HepG2 (cell line): ENCODE data around the gene DIPK1B. TPM values are rescaled to one million over a fixed set of nuclear protein-coding genes. Genes with fewer than 3 reads are reported as not detected.

Experiments
- ADNP ChIP-seq: sonication (generic); formaldehyde crosslinking; IDR thresholded peaks from 2 replicates; pipeline ENCODE4 v1.4.0; 2020; ENCODE audit warnings: missing genetic modification reagents
- ATRX ChIP-seq: sonication (generic); formaldehyde crosslinking; IDR thresholded peaks from 2 replicates; pipeline ENCODE4 v1.4.0; 2020; ENCODE audit warnings: missing genetic modification reagents, borderline replicate concordance
- CHCHD3 ChIP-seq: sonication (generic); formaldehyde crosslinking; IDR thresholded peaks from 2 replicates; pipeline ENCODE4 v1.8.0; 2022; ENCODE audit warnings: mild to moderate bottlenecking, missing genetic modification reagents, moderate library complexity
- EP300 ChIP-seq, 3 experiments: sonication (generic) in 1 of 3; formaldehyde crosslinking in 1 of 3; IDR thresholded peaks; 2 replicates each; pipeline versions ENCODE4 v1.5.1 to v1.6.1; 2011 to 2020; ENCODE audit warnings: low read depth in 2 of 3, low read length in 2 of 3, borderline replicate concordance in 1 of 3, improper control_type of control experiment in 1 of 3, mild to moderate bottlenecking in 1 of 3, missing genetic modification reagents in 1 of 3, moderate library complexity in 1 of 3
- HNF1B ChIP-seq: sonication (generic); formaldehyde crosslinking; IDR thresholded peaks from 2 replicates; pipeline ENCODE4 v1.5.1; 2020; ENCODE audit warnings: mild to moderate bottlenecking, moderate library complexity, missing genetic modification reagents
- KDM1A ChIP-seq: IDR thresholded peaks from 2 replicates; pipeline ENCODE4 v1.6.1; 2016; ENCODE audit warnings: missing compliant biosample characterization
- KDM2A ChIP-seq: sonication (generic); formaldehyde crosslinking; IDR thresholded peaks from 2 replicates; pipeline ENCODE4 v1.4.0; 2020; ENCODE audit warnings: low read depth, missing genetic modification reagents, borderline replicate concordance
- KDM5B ChIP-seq: sonication (generic); formaldehyde crosslinking; IDR thresholded peaks from 2 replicates; pipeline ENCODE4 v1.4.0; 2020; ENCODE audit warnings: missing genetic modification reagents, mild to moderate bottlenecking, borderline replicate concordance
- LCORL ChIP-seq, 2 experiments: fragments of 450-650 bp in 1 of 2; sonication (generic) in 1 of 2; formaldehyde crosslinking in 1 of 2; IDR thresholded peaks; 2 replicates each; pipeline versions ENCODE4 v1.5.0 to v1.6.1; 2017 to 2020; ENCODE audit warnings: antibody characterized with exemption in 1 of 2, missing genetic modification reagents in 1 of 2
- MTF2 ChIP-seq: sonication (generic); formaldehyde crosslinking; IDR thresholded peaks from 2 replicates; pipeline ENCODE4 v1.5.0; 2020; ENCODE audit warnings: missing genetic modification reagents, borderline replicate concordance
- MYC ChIP-seq: sonication (generic); formaldehyde crosslinking; IDR thresholded peaks from 2 replicates; pipeline ENCODE4 v1.9.0; 2021; ENCODE audit warnings: missing genetic modification reagents, borderline replicate concordance
- NCOR1 ChIP-seq: fragments of 200-600 bp; sonication (generic); IDR thresholded peaks from 2 replicates; pipeline ENCODE4 v1.7.0; 2017; ENCODE audit warnings: antibody characterized with exemption, low read length, borderline replicate concordance
- NFIB ChIP-seq: sonication (generic); formaldehyde crosslinking; IDR thresholded peaks from 2 replicates; pipeline ENCODE4 v1.9.0; 2021; ENCODE audit warnings: missing genetic modification reagents, mild to moderate bottlenecking, borderline replicate concordance
- SALL1 ChIP-seq: sonication (generic); formaldehyde crosslinking; IDR thresholded peaks from 2 replicates; pipeline ENCODE4 v1.8.0; 2022; ENCODE audit warnings: mild to moderate bottlenecking, missing genetic modification reagents
- SOX6 ChIP-seq, 2 experiments: fragments of 450-650 bp in 1 of 2; sonication (generic) in 1 of 2; formaldehyde crosslinking in 1 of 2; IDR thresholded peaks; 2 replicates each; pipeline versions ENCODE4 v1.4.0 to v1.6.1; 2017 to 2020; ENCODE audit warnings: antibody characterized with exemption in 1 of 2, mild to moderate bottlenecking in 1 of 2, missing genetic modification reagents in 1 of 2
- XRCC5 ChIP-seq: fragments of 200-400 bp; formaldehyde crosslinking; optimal IDR thresholded peaks from 2 replicates; pipeline ENCODE3; 2017; ENCODE audit warnings: mild to moderate bottlenecking, low read length
- ZMAT3 ChIP-seq: sonication (generic); formaldehyde crosslinking; conservative IDR thresholded peaks from 2 replicates; pipeline ENCODE4 v1.7.0; 2021; ENCODE audit warnings: missing genetic modification reagents
- ZNF264 ChIP-seq: sonication (generic); formaldehyde crosslinking; IDR thresholded peaks from 2 replicates; pipeline ENCODE4 v1.4.0; 2020; ENCODE audit warnings: missing genetic modification reagents
- ZNF383 ChIP-seq: sonication (generic); formaldehyde crosslinking; IDR thresholded peaks from 2 replicates; pipeline ENCODE4 v1.4.0; 2020; ENCODE audit warnings: missing genetic modification reagents, mild to moderate bottlenecking, borderline replicate concordance
- ZNF605 ChIP-seq: sonication (generic); formaldehyde crosslinking; IDR thresholded peaks from 2 replicates; pipeline ENCODE4 v1.8.0; 2022; ENCODE audit warnings: mild to moderate bottlenecking, missing genetic modification reagents
- ZNF629 ChIP-seq: sonication (generic); formaldehyde crosslinking; conservative IDR thresholded peaks from 2 replicates; pipeline ENCODE4 v1.5.0; 2020; ENCODE audit warnings: missing genetic modification reagents
- polyA plus RNA-seq, 8 experiments: library from polyadenylated mRNA; depleted of rRNA in 3 of 8; stranded (reverse) in 7 of 8; unstranded in 1 of 8; fragments of >200 nt; fragmentation: Illumina TruSeq in 4 of 8; extraction: Trizol in 4 of 8; gene quantifications; 2 replicates each; pipeline versions ENCODE4 v1.2.1 to v1.2.3, GENCODE V29; 2011 to 2016; ENCODE audit warnings: low read depth in 4 of 8, missing spikeins in 1 of 8, mixed read lengths in 1 of 8; ENCODE audit not compliant: insufficient read depth in 1 of 8
- total RNA-seq, 5 experiments: library from RNA; depleted of rRNA; stranded (reverse); fragments of >200 nt; fragmentation: Illumina TruSeq; extraction: Trizol; gene quantifications; 2 replicates each; pipeline ENCODE4 v1.2.3, GENCODE V29; 2016; ENCODE audit warnings: low read depth in 1 of 5

The DIPK1B gene
- total and polyA plus RNA-seq, 2 of the 13 experiments (the other 11 are each of a cell fraction or from before 2014, with no cell fraction given) = 0.18 to 3.9 TPM

- TF ChIP-seq KDM2A (CRISPR knock-in tag) = peak; percentile 21; the same call in 1 of the 2 replicates
- TF ChIP-seq ZNF383 = no peak
- no peak; the same call in 1 of the 2 replicates for TF ChIP-seq ZMAT3 (CRISPR knock-in tag)
- no peak for TF ChIP-seq ATRX (CRISPR knock-in tag)
- no peak for TF ChIP-seq LCORL (IDR thresholded peaks at IDR 0.05)
- TF ChIP-seq LCORL (CRISPR knock-in tag; IDR thresholded peaks at IDR 0.05) = peak; percentile 50
- 0 out of 2 replicates have a peak, but pooled peaks have one; percentile 53 for TF ChIP-seq ADNP (CRISPR knock-in tag)
- TF ChIP-seq HNF1B (CRISPR knock-in tag) = no peak
- TF ChIP-seq ZNF629 (CRISPR knock-in tag) = no peak
- peak; percentile 3 for TF ChIP-seq XRCC5
- no peak for TF ChIP-seq ZNF264 (CRISPR knock-in tag)
- TF ChIP-seq CHCHD3 = 0 out of 2 replicates have a peak, but pooled peaks have one; percentile 5
- TF ChIP-seq KDM1A = no peak
- TF ChIP-seq MTF2 = peak; percentile 92
- TF ChIP-seq MYC (CRISPR knock-in tag) = 0 out of 2 replicates have a peak, but pooled peaks have one; percentile 2
- TF ChIP-seq NFIB (CRISPR knock-in tag) = no peak; the same call in 1 of the 2 replicates
- TF ChIP-seq ZNF605 (CRISPR knock-in tag) = peak; percentile 71
- TF ChIP-seq SALL1 (CRISPR knock-in tag) = no peak; the same call in 1 of the 2 replicates
- no peak for TF ChIP-seq NCOR1
- 0 out of 2 replicates have a peak, but pooled peaks have one; percentile 30 for TF ChIP-seq KDM5B
- no peak for TF ChIP-seq EP300 (IDR thresholded peaks at IDR 0.05; ENCODE audit: low read depth in 2 of 2, low read length in 2 of 2)
- TF ChIP-seq EP300 (CRISPR knock-in tag; IDR thresholded peaks at IDR 0.05; ENCODE audit: borderline replicate concordance) = no peak
- no peak for TF ChIP-seq SOX6 (IDR thresholded peaks at IDR 0.05)
- TF ChIP-seq SOX6 (CRISPR knock-in tag; IDR thresholded peaks at IDR 0.05) = 0 out of 2 replicates have a peak, but pooled peaks have one; percentile 3
Observed at GRCh38 chr9:136728548-136729123, 16.3 kb downstream of the DIPK1B start (continued).
